GM19438 (cell line): ENCODE measurements around the gene TSHZ2.

Experiments
- ATAC-seq: cut with Tn5 transposase; IDR thresholded peaks from one replicate; pipeline ENCODE4 v1.9.1; 2021; ENCODE audit warnings: low read depth; ENCODE audit not compliant: unreplicated experiment

TSHZ2 gene

DNA sequence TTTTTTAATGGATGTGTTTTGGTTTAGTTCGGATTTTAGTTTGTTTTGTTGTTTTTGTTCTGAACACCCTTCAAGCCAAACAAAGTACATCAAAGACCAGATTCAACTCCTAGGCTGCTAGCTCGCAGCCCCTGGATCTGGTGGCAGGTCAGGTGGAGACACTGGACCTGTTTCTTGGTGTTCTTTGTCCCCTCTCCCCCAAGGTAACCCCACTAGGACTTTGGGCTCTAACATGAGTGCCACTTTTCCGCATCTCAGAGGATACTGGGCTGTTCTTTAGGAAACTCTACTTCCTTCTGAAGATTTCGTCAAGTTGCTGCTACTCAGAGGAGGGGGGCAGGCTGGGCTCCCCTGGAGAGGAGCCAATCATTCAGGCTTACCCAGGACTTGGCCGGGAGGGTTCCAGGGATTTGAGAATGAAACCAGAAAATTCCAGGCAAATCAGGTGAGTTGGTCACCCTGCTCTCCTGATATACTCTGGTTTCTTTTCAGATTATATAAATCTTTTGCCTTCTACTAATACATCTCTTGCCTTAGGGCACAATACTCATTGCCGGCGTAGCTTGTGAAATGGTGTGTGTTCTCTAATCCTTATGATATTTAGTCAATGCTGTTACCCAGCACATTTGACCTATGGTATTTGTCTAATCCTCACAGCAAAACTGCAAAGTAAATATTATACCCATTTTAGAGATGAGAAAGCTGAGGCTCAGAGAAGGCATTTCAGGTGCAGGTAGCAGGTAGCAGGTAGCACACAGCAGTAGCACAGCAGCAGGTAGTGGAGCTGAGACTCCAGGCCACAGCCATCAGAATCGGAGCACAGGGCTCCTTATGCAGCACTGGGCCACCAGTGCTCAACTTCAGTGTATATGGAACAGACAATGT is 291.6 kb downstream of the TSHZ2 start:
- ATAC-seq: no peak

DNA sequence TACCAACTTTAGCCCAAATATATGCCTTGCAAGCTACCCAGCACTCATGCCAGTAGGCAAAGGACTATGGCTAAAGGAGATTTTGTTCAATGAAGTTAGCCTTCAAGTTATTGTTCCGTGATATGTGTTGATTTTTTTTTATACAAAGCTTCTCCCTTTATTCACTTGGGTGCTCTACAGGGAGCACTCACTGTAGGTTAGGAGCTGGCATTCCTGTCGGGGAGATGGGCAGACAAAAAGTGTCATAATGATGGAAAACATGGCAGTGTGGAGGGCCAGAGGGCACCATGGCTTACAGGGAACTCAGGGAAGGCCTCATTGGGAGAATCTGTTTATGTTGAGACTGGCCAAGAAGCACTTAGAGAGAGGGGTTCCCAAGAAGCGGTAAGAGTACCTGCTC is 292.4 kb downstream of the TSHZ2 start:
- ATAC-seq: no peak

GRCh38 chr20:53265304-53265875 is 293.2 kb downstream of the TSHZ2 start:
- ATAC-seq: no peak

DNA sequence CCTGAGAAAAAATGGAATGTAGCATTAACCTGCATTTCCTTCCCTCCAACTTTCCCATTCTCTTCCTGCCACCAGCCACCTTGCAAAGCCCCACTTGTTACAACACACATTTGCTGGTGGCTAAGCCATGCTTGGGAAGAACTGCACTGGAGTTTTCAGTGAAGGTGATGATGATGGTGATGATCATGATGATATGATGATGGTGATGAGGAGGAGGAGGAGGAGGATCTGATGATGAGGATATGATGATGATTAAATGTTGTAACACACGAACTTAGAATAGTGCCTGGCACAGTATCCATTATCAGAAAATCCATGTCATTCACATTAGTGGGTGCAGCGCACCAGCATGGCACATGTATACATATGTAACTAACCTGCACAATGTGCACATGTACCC is 297.2 kb downstream of the TSHZ2 start:
- ATAC-seq: no peak

- no peak for ATAC-seq
Observed at GRCh38 chr20:53270792-53271375, 298.7 kb downstream of the TSHZ2 start.

GRCh38 chr20:53274365-53274764 is 302.2 kb downstream of the TSHZ2 start:
- no peak for ATAC-seq

- no peak for ATAC-seq
Observed at GRCh38 chr20:53274807-53275206, 302.6 kb downstream of the TSHZ2 start.

GRCh38 chr20:53276143-53276542 is 304.0 kb downstream of the TSHZ2 start:
- no peak for ATAC-seq

GRCh38 chr20:53278555-53278954 is 306.4 kb downstream of the TSHZ2 start:
- no peak for ATAC-seq

- no peak for ATAC-seq
Observed at GRCh38 chr20:53279735-53280134, 307.6 kb downstream of the TSHZ2 start.

DNA sequence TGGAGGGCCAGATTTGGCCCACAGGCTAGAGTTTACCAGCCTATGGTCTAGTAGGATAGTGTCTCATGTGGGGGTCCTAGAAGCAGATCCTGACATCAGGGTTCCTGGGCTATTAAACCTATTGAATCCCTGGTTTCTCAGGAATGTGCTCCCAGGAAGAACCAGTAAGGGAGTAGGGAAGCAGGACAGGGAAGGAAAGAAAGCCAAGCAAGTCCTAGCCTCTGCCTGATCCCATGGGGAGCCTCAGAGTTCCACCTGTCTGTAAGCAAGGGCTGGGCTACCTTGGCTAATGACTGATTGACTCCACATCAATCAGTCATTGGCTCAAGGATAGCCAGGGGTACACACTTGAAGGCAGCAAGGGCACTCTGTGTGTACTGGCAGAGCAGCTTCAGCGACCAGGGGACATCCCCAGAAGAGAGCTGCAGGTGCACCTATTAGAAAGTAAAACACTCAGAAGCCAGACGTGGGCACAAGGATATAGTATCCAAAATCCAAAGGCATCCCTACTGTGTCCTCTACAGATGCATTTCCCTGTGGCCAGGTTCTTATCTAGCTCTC is 309.5 kb downstream of the TSHZ2 start:
- ATAC-seq: no peak

GRCh38 chr20:53282217-53282955 is 310.2 kb downstream of the TSHZ2 start:
- ATAC-seq: no peak

DNA sequence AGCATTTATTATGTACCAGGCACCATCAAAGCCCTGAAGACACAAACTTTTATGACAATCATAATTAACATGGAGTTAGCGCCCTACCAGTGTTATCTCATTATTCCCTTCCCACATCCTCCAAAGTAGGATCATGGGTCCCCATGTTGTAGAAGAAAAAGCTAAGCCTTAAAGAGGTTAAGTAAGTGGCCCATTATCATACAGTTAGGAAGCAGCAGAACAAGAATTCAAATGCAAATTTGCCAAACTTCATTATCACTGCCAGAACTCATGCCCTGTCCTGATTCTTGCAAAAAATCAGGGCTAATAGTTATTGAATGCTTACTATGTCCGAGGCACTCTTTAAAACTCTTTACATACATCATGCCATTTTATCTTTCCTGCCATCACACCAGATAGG is 310.9 kb downstream of the TSHZ2 start:
- no peak for ATAC-seq

GRCh38 chr20:53283597-53283996 is 311.4 kb downstream of the TSHZ2 start:
- ATAC-seq: no peak

DNA sequence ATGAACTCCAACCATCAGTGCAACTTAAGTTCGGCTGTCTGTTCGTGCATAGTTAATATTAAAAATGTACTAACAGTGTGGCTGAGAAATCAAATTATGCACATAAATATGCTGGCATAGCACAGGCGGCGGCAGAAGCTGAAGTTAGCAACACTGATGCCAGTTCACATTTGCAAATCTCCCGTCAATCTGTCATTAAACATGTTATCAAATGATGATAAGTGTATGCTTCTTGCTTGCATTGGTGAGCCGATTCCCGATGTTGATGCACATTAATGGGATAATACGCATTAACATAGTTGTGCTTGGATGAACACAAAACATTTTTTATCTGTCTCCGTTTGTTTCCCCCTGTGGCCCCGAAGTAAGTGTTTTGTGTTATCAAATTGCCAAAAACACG is 312.1 kb downstream of the TSHZ2 start:
- ATAC-seq: no peak

GRCh38 chr20:53284696-53285095 is 312.5 kb downstream of the TSHZ2 start:
- ATAC-seq: no peak

DNA sequence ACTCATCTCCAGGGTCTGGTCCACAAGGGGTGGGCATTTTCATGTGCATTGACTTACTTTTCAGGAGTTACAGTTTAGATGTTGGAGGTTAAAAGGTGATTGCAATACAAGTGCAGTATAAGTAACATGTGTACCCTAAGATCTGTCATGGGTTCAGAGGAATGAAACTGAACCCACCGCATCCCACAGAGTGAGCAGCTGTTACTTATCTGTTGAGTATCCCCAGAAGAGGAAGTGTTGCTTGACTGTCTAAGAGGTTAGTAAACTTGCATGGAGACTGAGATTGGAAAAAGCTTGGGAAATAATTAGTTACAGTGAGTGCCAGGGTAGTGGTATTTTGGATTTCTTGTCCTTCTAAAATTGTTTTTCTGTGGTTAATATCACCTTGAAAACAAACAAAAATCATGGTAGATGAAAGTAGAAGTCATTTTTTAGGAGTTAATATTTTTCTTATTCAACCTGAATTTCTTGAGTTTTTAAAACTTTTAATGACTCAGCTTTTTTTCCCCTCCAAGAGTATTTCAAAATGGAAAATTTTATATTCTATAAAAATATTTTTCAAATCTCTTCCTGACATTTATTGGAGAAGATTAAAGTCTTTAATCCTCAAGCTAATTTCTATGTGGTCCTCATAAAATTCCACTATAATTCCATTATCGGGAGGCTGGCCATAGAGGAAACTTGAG is 315.3 kb downstream of the TSHZ2 start:
- ATAC-seq: no peak

- no peak for ATAC-seq
Observed at GRCh38 chr20:53291548-53291947, 319.4 kb downstream of the TSHZ2 start.

DNA sequence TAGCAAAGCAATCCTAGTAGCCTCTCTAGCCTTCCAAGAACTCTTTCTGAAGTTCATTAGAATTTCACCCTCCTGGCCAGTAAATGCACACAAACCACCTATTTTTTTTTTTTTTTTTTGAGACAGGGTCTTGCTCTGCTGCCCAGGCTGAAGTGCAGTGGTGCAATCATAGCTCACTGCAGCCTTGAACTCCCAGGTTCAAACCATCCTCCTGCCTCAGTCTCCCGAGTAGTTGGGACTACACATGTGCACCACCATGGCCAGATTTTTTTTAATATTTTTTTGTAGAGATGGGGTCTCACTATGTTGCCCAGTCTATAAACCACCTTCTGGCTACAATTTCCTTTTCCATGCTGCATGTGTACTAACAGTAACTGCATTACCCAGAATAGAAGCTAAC is 320.2 kb downstream of the TSHZ2 start:
- ATAC-seq: no peak

GRCh38 chr20:53294804-53295203 is 322.6 kb downstream of the TSHZ2 start:
- ATAC-seq: no peak
